Measurements from ENCODE around the gene CCDC149. TPM values are rescaled to one million over a fixed set of nuclear protein-coding genes. Genes with fewer than 3 reads are reported as not detected.
"Not testable (repeated sequence)": the region's sequence is repeated elsewhere in the genome, so short reads cannot be mapped to it uniquely, and the experiment has no call there.

The CCDC149 gene
- total RNA-seq, 1 experiment from 2014 or later, result 6.2 TPM

GRCh38 chr4:24922416-24922815, 9.6 kb upstream of the CCDC149 start:
- no peak for DNase-seq (ENCODE audit: low read depth)
- in situ Hi-C loops (cut with HindIII; ENCODE audit: low pct_unique_long_range_greater_than_20kb, low sequenced_read_pairs), result no loop called here

- DNase-seq (ENCODE audit: low read depth), result no peak
- in situ Hi-C loops (cut with HindIII; ENCODE audit: low pct_unique_long_range_greater_than_20kb, low sequenced_read_pairs), result no loop called here
These were observed 8.6 kb upstream of the CCDC149 start for GRCh38 chr4:24921491-24921890.

- in situ Hi-C loops (cut with HindIII; ENCODE audit: low pct_unique_long_range_greater_than_20kb, low sequenced_read_pairs), result no loop called here
- no peak for DNase-seq (ENCODE audit: low read depth)
These were observed 7.2 kb upstream of the CCDC149 start for GRCh38 chr4:24920008-24920407.

GRCh38 chr4:24917076-24917856, 4.4 kb upstream of the CCDC149 start:
- in situ Hi-C loops (cut with HindIII; ENCODE audit: low pct_unique_long_range_greater_than_20kb, low sequenced_read_pairs), result no loop called here
- DNase-seq (ENCODE audit: low read depth), result no peak

- no peak for DNase-seq (ENCODE audit: low read depth)
- in situ Hi-C loops (cut with HindIII; ENCODE audit: low pct_unique_long_range_greater_than_20kb, low sequenced_read_pairs), result no loop called here
These were observed 2.5 kb upstream of the CCDC149 start for GRCh38 chr4:24915121-24915922.

- no peak for DNase-seq (ENCODE audit: low read depth)
- in situ Hi-C loops (cut with HindIII; ENCODE audit: low pct_unique_long_range_greater_than_20kb, low sequenced_read_pairs), result no loop called here
These were observed 1.6 kb upstream of the CCDC149 start for GRCh38 chr4:24914460-24914859.

GRCh38 chr4:24913119-24913485, 260 bp upstream of the CCDC149 start:
- in situ Hi-C loops (cut with HindIII; ENCODE audit: low pct_unique_long_range_greater_than_20kb, low sequenced_read_pairs), result no loop called here
- DNase-seq (ENCODE audit: low read depth), result no peak

GRCh38 chr4:24910499-24910898, 2.3 kb downstream of the CCDC149 start:
- DNase-seq (ENCODE audit: low read depth), result no peak
- in situ Hi-C loops (cut with HindIII; ENCODE audit: low pct_unique_long_range_greater_than_20kb, low sequenced_read_pairs), result no loop called here

- in situ Hi-C loops (cut with HindIII; ENCODE audit: low pct_unique_long_range_greater_than_20kb, low sequenced_read_pairs); DNase-seq (ENCODE audit: low read depth): not testable (repeated sequence)
These were observed 3.2 kb downstream of the CCDC149 start for GRCh38 chr4:24909606-24910005.

GRCh38 chr4:24897639-24898038, 15.2 kb downstream of the CCDC149 start:
- in situ Hi-C loops (cut with HindIII; ENCODE audit: low pct_unique_long_range_greater_than_20kb, low sequenced_read_pairs), result no loop called here
- no peak for DNase-seq (ENCODE audit: low read depth)

GRCh38 chr4:24896977-24897376, 15.9 kb downstream of the CCDC149 start:
- in situ Hi-C loops (cut with HindIII; ENCODE audit: low pct_unique_long_range_greater_than_20kb, low sequenced_read_pairs), result no loop called here
- no peak for DNase-seq (ENCODE audit: low read depth)

- in situ Hi-C loops (cut with HindIII; ENCODE audit: low pct_unique_long_range_greater_than_20kb, low sequenced_read_pairs), result no loop called here
- DNase-seq (ENCODE audit: low read depth), result no peak
These were observed 16.8 kb downstream of the CCDC149 start for GRCh38 chr4:24896056-24896455.

- no peak for DNase-seq (ENCODE audit: low read depth)
- in situ Hi-C loops (cut with HindIII; ENCODE audit: low pct_unique_long_range_greater_than_20kb, low sequenced_read_pairs), result no loop called here
These were observed 17.4 kb downstream of the CCDC149 start for GRCh38 chr4:24895461-24895860.

- in situ Hi-C loops (cut with HindIII; ENCODE audit: low pct_unique_long_range_greater_than_20kb, low sequenced_read_pairs), result no loop called here
- no peak for DNase-seq (ENCODE audit: low read depth)
These were observed 18.0 kb downstream of the CCDC149 start for GRCh38 chr4:24894846-24895245.

- in situ Hi-C loops (cut with HindIII; ENCODE audit: low pct_unique_long_range_greater_than_20kb, low sequenced_read_pairs), result no loop called here
- no peak for DNase-seq (ENCODE audit: low read depth)
These were observed 18.6 kb downstream of the CCDC149 start for GRCh38 chr4:24894243-24894642.

GRCh38 chr4:24892778-24893177, 20.1 kb downstream of the CCDC149 start:
- in situ Hi-C loops (cut with HindIII; ENCODE audit: low pct_unique_long_range_greater_than_20kb, low sequenced_read_pairs), result no loop called here
- DNase-seq (ENCODE audit: low read depth), result no peak

- no peak for DNase-seq (ENCODE audit: low read depth)
- in situ Hi-C loops (cut with HindIII; ENCODE audit: low pct_unique_long_range_greater_than_20kb, low sequenced_read_pairs), result no loop called here
These were observed 20.6 kb downstream of the CCDC149 start for GRCh38 chr4:24892278-24892677.

GRCh38 chr4:24890561-24891126, 22.2 kb downstream of the CCDC149 start:
- in situ Hi-C loops (cut with HindIII; ENCODE audit: low pct_unique_long_range_greater_than_20kb, low sequenced_read_pairs), result no loop called here

GRCh38 chr4:24889991-24890390, 22.9 kb downstream of the CCDC149 start:
- DNase-seq (ENCODE audit: low read depth), result no peak
- in situ Hi-C loops (cut with HindIII; ENCODE audit: low pct_unique_long_range_greater_than_20kb, low sequenced_read_pairs), result no loop called here

More at GRCh38 chr4:24890561-24891126, 22.2 kb downstream of the CCDC149 start:
- DNase-seq (ENCODE audit: low read depth), result no peak
